Activated naive CD4-positive, alpha-beta T cell treated with anti-CD3 and anti-CD28 coated beads, Interleukin-2, amount 10 ng/mL, durations not matched to agents 7 days and 5 days (primary cell): Measurements from ENCODE around the gene TMPRSS6.

ENCODE experiments used
- CTCF ChIA-PET: fragments of 350-600 bp; sonication (Branson Sonifier 250); formaldehyde crosslinking; loops from one replicate; lab custom pipeline; 2021; ENCODE audit warnings: antibody characterized with exemption; lab: Charles Lee
- DNase-seq: peaks from one replicate; pipeline ENCODE4 v3.0.0-alpha.2; 2020
- H3K27ac Mint-ChIP-seq: one replicate; pipeline ENCODE4 v1.8.0; 2021; ENCODE audit warnings: mild to moderate bottlenecking, moderate library complexity, mixed read lengths
- H3K27me3 Mint-ChIP-seq: one replicate; pipeline ENCODE4 v1.8.0; 2021; ENCODE audit warnings: mild to moderate bottlenecking, mixed read lengths
- H3K36me3 Mint-ChIP-seq: one replicate; pipeline ENCODE4 v1.8.0; 2021; ENCODE audit warnings: mixed read lengths
- H3K4me1 Mint-ChIP-seq: one replicate; pipeline ENCODE4 v1.8.0; 2021; ENCODE audit warnings: mixed read lengths
- H3K4me3 Mint-ChIP-seq: one replicate; pipeline ENCODE4 v1.8.0; 2021; ENCODE audit warnings: mild to moderate bottlenecking, moderate library complexity, mixed read lengths
- H3K9me3 Mint-ChIP-seq: one replicate; pipeline ENCODE4 v1.8.0; 2021; ENCODE audit warnings: mixed read lengths

Gene TMPRSS6

DNA sequence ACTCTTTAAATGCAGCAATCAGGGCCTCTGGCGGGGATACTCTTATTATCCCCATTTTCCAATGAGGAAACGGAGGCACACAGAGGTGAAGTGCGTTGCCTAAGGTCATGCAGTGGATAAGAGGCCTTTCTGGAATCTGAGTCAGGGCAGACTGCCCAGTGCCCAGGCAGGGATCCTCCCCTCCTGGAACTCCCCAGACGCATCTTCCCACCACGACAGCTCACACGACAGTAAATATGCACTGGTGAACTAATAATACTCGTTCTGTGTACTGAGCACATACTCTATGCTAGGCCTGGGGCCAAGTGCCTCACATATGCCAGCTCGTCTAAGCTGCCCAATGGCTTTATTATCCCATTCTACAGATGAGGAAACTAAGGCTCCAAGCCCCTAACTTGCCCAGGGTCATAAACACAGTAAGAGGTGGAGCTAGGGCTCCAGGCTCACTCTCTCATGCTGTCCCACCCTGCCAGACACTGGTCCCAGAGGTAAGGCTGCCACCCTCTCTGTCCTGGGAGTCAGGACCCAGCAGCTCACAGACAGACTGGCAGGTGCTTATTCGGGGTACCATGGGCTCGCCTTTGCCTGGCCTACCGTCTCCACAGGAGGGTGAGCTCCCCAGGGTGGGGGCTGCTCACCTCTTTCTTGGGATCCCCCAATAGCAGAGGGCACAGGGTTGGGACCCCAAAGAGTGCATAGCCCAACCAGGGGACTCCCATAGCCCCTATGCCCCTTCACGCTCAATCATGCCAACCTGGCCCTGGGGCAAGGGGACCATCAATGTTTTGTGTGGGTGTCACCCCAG lies 37.9 kb upstream of the TMPRSS6 start:
- CTCF ChIA-PET: interaction anchor here (0.6 to 8.9 kb wide), 13 partner anchors 10 to 143 kb away, joined by 3 to 103 read pairs (median 4); no protein-coding TSS in a partner anchor
- Mint-ChIP-seq H3K36me3 (peaks cover 53% of the 10 kb centered on the region), H3K27ac (peak overlapping the region; percentile 93), H3K4me1 (peaks cover 74% of the 10 kb centered on the region), H3K4me3 (peak overlapping the region; percentile 88), H3K27me3 (no peaks in the 10 kb centered on the region), H3K9me3 (peaks cover 8% of the 10 kb centered on the region)
- DNase-seq: no peak

DNA sequence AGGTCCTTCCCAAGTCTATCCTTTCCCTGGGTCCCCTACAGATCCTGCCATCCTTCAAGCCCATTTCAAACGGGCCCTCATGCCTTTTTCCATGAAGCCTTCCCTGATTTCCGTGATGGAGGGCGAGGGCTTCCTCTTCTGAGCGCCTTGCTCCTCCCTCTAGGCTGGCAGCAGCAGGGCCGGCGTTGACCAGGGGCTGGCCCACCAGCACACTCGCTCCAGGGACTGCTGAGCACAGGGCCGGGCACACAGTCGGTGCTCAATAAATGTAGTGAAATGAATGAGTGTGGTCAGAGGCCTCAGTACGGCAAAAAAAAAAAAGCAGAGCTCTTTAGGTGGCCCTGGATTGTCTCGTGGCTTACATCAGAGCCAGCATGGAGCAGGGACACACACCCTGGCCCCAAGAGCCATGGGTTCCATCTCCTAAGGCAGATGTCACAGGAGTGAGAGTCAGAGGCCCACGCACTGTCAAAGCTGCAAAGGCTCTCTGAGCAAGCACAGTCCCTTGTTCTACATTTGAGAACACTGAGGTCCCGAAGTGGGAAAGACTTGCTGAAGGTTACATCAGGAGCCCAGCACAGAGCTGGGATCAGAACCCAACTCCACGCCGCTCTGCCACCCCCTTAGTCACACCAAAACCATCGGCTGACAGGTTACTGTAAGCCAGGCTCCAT lies 37.1 kb upstream of the TMPRSS6 start:
- H3K9me3 Mint-ChIP-seq: peaks cover 8% of the 10 kb centered on the region
- peak overlapping the region; percentile 67 for H3K27ac Mint-ChIP-seq
- H3K4me3 Mint-ChIP-seq: peak overlapping the region; percentile 88
- no peaks in the 10 kb centered on the region for H3K27me3 Mint-ChIP-seq
- H3K4me1 Mint-ChIP-seq: peaks cover 74% of the 10 kb centered on the region
- CTCF ChIA-PET: interaction anchor here (0.7 to 8.9 kb wide), 5 partner anchors 22 to 100 kb away, joined by 3 to 103 read pairs (median 6); no protein-coding TSS in a partner anchor
- H3K36me3 Mint-ChIP-seq: peaks cover 56% of the 10 kb centered on the region
- no peak for DNase-seq

DNA sequence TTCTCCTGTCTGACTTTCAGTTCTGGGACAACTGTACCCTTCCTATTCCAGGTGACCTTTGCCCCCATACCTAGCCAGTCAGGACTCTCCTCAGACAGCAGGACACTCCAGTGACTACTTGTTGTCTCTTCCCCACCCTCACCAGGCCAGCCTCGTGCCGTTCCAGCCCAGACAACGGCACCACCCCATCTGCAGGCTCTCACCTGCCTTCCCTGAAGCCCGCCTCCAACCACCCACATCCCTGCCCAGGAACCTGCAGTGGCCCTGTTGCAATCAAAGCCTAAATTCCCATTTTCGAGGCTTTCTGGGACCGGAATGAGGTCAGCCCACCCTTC lies 36.5 kb upstream of the TMPRSS6 start:
- Mint-ChIP-seq H3K36me3 (peaks cover 56% of the 10 kb centered on the region), H3K9me3 (peaks cover 5% of the 10 kb centered on the region), H3K4me1 (peaks cover 68% of the 10 kb centered on the region), H3K4me3 (peak overlapping the region; percentile 88), H3K27me3 (no peaks in the 10 kb centered on the region), H3K27ac (no peak overlapping the region)
- CTCF ChIA-PET: interaction anchor here (1.1 to 8.9 kb wide), 2 partner anchors 14 to 21 kb away, joined by 3 to 103 read pairs; no protein-coding TSS in a partner anchor
- no peak for DNase-seq

DNA sequence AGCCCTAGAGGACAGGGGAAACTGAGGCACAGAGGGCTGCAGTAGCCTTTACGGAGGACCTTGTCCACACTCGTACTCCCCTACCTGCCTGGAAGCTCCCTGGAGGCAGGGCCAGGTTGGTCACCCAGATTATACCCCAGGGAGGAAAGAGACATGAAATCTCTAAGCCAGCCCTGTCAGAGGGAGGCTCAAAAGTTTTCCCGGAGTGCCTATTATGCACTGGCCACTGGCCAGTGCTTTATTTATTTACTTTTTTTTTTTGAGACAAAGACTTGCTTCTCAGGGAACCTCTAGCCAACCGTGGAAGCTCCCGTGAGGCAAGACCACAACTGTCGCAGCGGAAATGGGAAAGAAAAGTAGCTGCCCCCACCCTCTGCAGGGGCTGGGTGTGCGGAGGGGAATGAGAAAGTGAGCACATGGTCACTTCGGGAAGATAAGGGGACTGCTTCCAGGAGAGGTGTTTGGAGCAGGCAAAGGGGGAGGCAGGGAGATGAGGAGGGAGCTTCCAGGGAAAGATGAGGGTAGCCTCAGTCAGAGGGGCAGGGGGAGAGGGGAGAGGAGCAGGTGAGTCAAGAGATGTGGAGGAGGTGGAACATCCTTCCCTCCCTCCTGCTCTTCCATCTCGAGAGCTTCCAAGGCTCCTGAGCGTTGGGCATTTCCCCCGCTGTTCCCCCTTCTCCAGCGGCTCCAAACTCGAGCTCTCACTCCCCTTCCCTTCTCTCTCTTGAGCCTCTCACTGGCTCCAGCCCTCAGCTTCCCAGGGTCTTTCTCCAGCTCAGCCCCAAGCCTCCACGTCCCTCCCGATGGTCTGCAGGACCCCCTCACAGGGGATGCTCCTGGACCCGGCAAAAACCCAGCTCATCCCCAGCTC lies 35.9 kb upstream of the TMPRSS6 start:
- H3K4me1 Mint-ChIP-seq: peaks cover 65% of the 10 kb centered on the region
- CTCF ChIA-PET: interaction anchor here (1.1 to 8.9 kb wide), 2 partner anchors 13 to 21 kb away, joined by 3 to 103 read pairs; no protein-coding TSS in a partner anchor

DNA sequence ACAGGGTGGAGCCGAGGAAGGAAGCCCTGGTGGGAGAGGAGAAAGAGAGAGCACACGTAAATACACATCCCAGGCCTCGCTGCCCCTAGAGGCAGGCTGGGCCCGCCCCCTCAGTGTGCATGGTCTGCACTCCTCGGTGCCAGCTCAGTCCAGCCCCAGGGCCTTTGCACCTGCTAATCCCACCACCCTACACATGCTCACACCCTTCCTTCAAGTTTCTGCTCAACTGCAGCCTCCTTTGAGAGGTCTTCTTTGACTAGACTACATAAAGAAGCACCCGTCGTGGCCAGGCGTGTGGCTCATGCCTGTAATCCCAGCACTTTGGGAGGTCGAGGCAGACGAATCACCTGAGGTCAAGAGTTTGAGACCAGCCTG lies 34.7 kb upstream of the TMPRSS6 start:
- Mint-ChIP-seq H3K4me1 (peaks cover 57% of the 10 kb centered on the region), H3K27me3 (no peaks in the 10 kb centered on the region), H3K9me3 (no peaks in the 10 kb centered on the region), H3K36me3 (peaks cover 58% of the 10 kb centered on the region), H3K4me3 (no peak overlapping the region), H3K27ac (no peak overlapping the region)
- no peak for DNase-seq
- CTCF ChIA-PET: interaction anchor here (8.9 kb wide), 1 partner anchor 19 kb away, joined by 103 read pairs; no protein-coding TSS in a partner anchor

More for the DNA sequence above, 35.9 kb upstream of the TMPRSS6 start:
- Mint-ChIP-seq H3K27me3 (no peaks in the 10 kb centered on the region), H3K9me3 (no peaks in the 10 kb centered on the region), H3K27ac (no peak overlapping the region), H3K4me3 (peak overlapping the region; percentile 88), H3K36me3 (peaks cover 55% of the 10 kb centered on the region)
- DNase-seq: no peak

DNA sequence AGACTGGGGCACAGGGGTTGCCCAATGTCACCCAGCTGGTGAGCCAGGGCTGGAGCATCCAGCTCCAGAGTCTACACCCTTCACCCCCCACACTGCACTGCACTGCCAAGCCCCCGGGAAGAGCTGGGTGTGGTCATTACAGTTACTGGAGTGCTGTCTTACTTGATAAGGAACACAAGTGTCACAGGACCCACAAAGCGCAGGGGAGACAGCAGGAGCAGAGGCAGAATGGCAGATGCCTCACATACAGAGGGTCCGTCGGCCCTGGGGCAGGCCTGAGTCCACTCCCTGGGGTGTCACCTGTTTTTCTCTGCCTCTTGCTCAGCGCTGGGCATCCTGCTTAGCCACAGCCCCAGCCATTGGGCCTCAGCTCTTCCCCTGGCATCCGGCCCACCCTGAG lies 32.5 kb upstream of the TMPRSS6 start:
- no peak overlapping the region for H3K4me3 Mint-ChIP-seq
- DNase-seq: no peak
- CTCF ChIA-PET: interaction anchor here (0.6 to 1.3 kb wide), 2 partner anchors 57 to 120 kb away, joined by 5 read pairs; no protein-coding TSS in a partner anchor
- H3K9me3 Mint-ChIP-seq: no peaks in the 10 kb centered on the region
- peaks cover 65% of the 10 kb centered on the region for H3K36me3 Mint-ChIP-seq
- H3K4me1 Mint-ChIP-seq: peaks cover 39% of the 10 kb centered on the region
- no peaks in the 10 kb centered on the region for H3K27me3 Mint-ChIP-seq
- H3K27ac Mint-ChIP-seq: peak overlapping the region; percentile 69

DNA sequence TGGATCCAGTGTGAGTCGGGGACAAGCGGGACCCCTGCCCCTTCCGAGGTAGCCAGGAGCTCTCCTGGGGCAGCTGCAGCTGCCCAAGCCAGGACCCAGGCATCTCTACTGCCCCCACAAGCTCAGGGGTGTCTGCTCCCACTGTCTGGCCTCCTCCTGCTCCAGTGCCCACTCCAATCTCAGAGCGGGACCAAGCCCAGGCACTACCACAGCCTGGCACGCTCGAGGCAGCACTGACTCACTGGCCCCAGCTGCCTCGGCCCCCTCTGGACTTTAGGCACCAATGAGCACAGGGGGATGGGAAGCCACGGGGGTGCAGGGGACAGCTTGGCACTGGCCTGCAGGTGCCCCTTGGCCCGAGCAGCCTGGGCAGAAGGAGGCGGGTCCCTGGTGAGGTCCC lies 32.0 kb upstream of the TMPRSS6 start:
- Mint-ChIP-seq H3K9me3 (no peaks in the 10 kb centered on the region), H3K4me1 (peaks cover 38% of the 10 kb centered on the region), H3K27ac (no peak overlapping the region), H3K36me3 (peaks cover 68% of the 10 kb centered on the region), H3K27me3 (no peaks in the 10 kb centered on the region), H3K4me3 (no peak overlapping the region)
- CTCF ChIA-PET: interaction anchor here (1.3 to 2.0 kb wide), 2 partner anchors 19 to 58 kb away, joined by 5 read pairs; no protein-coding TSS in a partner anchor
- no peak for DNase-seq

DNA sequence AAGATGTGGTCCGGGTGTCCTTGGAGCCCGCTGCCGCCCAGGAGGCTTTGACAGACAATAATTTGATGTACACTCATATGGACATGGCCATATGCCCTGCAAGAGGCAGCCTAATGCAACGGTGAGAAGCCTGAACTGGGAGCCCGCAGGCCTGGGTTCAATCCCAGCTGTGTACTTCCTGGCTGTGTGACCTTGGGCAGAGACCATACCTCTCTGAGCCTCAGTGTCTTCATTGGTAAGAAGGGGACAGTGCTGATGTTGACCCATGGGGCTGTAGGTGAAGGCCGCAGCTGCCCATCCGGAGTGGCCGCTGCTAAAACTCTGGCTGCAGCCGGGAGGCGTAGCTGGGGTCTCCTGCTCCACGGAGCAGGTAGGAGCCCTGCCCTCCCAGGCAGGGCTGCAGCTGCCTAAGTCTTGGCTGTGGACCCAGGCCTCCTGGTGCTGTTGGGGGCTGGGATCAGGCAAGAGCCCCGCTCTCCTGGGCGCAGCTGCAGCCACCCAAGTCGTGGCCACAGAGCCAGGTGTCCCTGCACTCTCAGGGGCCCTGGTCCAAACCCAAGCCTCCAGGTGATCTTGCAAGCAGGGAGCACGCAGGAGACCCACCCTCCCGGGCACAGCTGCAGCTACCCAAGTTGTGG lies 31.3 kb upstream of the TMPRSS6 start:
- H3K36me3 Mint-ChIP-seq: peaks cover 63% of the 10 kb centered on the region
- H3K4me3 Mint-ChIP-seq: no peak overlapping the region
- no peak overlapping the region for H3K27ac Mint-ChIP-seq
- no peak for DNase-seq
- H3K4me1 Mint-ChIP-seq: peaks cover 31% of the 10 kb centered on the region
- no peaks in the 10 kb centered on the region for H3K9me3 Mint-ChIP-seq
- CTCF ChIA-PET: interaction anchor here (0.8 to 2.0 kb wide), 4 partner anchors 8 to 64 kb away, joined by 3 to 6 read pairs (median 4); partner anchors contain the start of gene IL2RB
- no peaks in the 10 kb centered on the region for H3K27me3 Mint-ChIP-seq

DNA sequence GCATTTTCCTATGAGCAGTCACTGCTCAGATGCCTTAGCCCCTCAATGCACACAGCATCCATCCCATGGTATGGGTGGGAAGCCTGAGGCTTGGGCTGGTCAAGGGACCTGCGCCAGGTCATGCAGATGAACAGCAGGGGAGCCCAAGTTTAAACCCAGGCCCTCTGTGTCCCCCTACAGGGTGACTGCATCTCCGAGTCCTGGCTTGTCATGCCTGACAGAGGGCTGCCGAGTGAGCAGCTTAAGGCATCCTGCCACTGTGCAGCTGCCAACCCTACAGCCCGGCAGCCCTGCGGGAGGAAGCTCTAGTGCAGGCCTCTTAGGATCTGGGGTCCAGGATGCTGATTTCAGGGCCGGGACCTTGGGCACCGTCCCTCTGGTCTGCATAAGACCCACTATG lies 30.2 kb upstream of the TMPRSS6 start:
- no peak overlapping the region for H3K4me3 Mint-ChIP-seq
- CTCF ChIA-PET: interaction anchor here (0.8 to 2.0 kb wide), 5 partner anchors 10 to 63 kb away, joined by 3 to 6 read pairs (median 4); partner anchors contain the start of gene IL2RB
- peaks cover 21% of the 10 kb centered on the region for H3K4me1 Mint-ChIP-seq
- H3K9me3 Mint-ChIP-seq: no peaks in the 10 kb centered on the region
- H3K36me3 Mint-ChIP-seq: peaks cover 65% of the 10 kb centered on the region
- H3K27ac Mint-ChIP-seq: no peak overlapping the region
- no peak for DNase-seq
- H3K27me3 Mint-ChIP-seq: no peaks in the 10 kb centered on the region

DNA sequence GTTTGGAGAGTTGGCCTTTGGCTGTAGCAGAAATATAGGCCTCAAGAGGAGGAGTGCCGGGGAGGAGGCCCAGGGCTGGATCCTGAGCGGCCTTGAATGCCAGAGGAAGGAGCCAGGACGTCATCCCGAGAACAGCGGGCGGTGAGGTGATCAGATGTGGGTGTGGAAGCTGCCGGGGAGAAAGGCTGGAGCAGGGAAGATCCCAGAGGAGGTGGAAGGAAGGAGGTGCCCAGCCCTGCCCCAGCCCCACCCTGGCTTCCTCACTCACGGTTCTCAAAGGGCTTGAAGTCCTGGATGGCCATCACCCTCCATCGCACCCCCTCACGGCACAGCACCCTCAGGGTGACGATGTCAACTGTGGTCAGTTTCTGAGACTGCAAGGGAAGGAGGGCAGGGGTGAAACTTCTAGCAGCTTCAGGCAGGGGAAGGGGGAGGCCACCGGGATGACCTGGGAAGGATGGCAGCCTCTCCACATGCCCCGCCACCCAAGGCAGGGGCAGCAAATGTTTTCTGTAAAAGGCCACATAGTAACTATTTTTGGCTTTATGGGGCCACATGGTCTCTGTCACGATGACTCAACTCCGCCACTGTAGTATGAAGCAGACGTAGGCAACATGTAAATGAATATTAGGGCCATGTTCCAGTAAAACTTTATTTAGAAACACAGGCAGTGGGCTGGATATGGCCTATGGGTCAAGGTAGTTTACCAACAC lies 29.5 kb upstream of the TMPRSS6 start:
- Mint-ChIP-seq H3K9me3 (no peaks in the 10 kb centered on the region), H3K4me3 (no peak overlapping the region), H3K27ac (peak overlapping the region; percentile 74), H3K27me3 (no peaks in the 10 kb centered on the region), H3K4me1 (peaks cover 18% of the 10 kb centered on the region), H3K36me3 (peaks cover 69% of the 10 kb centered on the region)
- CTCF ChIA-PET: interaction anchor here (1.0 to 2.0 kb wide), 2 partner anchors 12 to 16 kb away, joined by 3 to 5 read pairs; no protein-coding TSS in a partner anchor
- no peak for DNase-seq

DNA sequence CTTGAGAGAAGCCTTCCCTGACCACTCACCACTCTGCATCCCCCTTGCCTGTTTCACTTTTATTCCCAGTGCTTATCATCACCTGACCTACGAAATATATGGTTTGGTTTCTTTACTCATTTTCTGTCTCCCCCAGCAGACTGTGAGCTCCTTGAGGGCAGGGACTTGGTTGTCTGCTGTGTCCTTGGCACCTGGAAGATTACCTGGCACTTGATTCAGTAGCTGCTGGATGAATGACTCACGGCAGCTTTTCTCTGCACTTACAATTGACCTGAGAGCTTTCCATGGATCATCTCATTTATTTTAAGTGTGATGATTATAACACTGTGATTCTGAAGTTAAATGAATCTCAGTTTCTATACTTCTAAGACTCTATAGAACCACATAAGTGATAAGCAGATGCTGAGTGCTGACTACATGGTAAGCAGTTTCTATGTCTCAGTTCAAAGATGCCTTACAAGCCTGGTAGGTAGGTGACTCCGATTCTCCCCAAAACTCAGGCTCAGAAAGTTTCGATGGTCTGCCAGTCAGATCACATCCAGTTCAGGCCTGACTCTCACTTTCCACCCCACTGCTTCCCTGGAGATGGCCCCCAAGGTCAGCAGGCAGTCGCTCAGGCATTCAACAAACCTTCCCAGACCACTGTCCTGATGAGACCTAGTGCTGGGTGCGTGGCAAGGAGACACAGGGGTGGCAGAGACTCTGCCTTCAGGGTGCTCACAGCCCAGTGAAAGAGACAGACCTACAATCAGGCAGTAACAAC lies 28.6 kb upstream of the TMPRSS6 start:
- Mint-ChIP-seq H3K27me3 (no peaks in the 10 kb centered on the region), H3K27ac (peak overlapping the region; percentile 74), H3K4me3 (no peak overlapping the region), H3K9me3 (no peaks in the 10 kb centered on the region), H3K4me1 (peaks cover 12% of the 10 kb centered on the region), H3K36me3 (peaks cover 65% of the 10 kb centered on the region)
- CTCF ChIA-PET: interaction anchor here (1.1 kb wide), 1 partner anchor 10 kb away, joined by 3 read pairs; no protein-coding TSS in a partner anchor
- no peak for DNase-seq

DNA sequence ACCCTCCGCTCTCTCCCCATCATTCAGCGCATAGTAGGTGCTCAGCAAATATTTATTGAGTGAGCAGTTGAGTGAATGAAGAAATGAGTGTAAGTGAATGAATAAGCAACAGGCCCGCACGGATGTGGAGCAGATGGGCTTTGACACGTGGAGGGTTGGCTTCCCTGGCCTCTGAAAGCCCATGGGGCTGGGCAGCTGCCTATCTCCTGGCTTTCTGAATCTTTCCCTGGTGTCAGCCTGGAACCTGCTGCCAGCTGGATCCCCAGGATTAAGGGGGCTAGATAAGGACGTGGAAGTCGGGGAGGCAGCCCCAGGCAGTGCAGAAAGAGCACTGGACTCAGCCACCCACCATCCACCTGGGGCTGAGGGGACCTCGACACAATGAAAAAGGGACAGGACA lies 27.6 kb upstream of the TMPRSS6 start:
- DNase-seq: no peak
- Mint-ChIP-seq H3K4me3 (no peak overlapping the region), H3K27ac (peak overlapping the region; percentile 63), H3K36me3 (peaks cover 68% of the 10 kb centered on the region), H3K4me1 (peaks cover 9% of the 10 kb centered on the region), H3K9me3 (no peaks in the 10 kb centered on the region), H3K27me3 (no peaks in the 10 kb centered on the region)
- CTCF ChIA-PET: no interaction called here
